ENCODE results near the gene ACOT11.

Gene ACOT11

DNA sequence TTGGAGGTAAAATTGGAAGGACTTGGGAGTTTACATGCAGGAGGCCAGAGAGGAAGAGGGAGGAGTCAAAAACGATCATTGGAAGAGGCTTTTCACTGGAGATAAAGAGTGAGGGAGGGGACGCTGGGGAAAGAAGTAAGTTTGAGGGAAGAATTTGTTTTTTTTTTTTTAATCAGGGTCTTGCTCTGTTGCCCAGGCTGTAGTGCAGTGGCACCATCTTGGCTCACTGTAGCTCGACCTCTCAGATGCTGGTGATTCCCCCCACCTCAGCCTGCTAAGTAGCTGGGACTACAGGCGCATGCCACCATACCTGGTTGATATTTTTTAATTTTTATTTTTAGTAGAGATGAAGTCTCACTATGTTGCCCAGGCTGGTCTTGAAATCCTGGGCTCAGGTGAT, 92.3 kb downstream of the ACOT11 start:
- no peak overlapping the region for H3K27ac ChIP-seq
- TF ChIP-seq, protein P1, sequence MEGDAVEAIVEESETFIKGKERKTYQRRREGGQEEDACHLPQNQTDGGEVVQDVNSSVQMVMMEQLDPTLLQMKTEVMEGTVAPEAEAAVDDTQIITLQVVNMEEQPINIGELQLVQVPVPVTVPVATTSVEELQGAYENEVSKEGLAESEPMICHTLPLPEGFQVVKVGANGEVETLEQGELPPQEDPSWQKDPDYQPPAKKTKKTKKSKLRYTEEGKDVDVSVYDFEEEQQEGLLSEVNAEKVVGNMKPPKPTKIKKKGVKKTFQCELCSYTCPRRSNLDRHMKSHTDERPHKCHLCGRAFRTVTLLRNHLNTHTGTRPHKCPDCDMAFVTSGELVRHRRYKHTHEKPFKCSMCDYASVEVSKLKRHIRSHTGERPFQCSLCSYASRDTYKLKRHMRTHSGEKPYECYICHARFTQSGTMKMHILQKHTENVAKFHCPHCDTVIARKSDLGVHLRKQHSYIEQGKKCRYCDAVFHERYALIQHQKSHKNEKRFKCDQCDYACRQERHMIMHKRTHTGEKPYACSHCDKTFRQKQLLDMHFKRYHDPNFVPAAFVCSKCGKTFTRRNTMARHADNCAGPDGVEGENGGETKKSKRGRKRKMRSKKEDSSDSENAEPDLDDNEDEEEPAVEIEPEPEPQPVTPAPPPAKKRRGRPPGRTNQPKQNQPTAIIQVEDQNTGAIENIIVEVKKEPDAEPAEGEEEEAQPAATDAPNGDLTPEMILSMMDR (conservative IDR thresholded peaks at IDR 0.05) = no peak

DNA sequence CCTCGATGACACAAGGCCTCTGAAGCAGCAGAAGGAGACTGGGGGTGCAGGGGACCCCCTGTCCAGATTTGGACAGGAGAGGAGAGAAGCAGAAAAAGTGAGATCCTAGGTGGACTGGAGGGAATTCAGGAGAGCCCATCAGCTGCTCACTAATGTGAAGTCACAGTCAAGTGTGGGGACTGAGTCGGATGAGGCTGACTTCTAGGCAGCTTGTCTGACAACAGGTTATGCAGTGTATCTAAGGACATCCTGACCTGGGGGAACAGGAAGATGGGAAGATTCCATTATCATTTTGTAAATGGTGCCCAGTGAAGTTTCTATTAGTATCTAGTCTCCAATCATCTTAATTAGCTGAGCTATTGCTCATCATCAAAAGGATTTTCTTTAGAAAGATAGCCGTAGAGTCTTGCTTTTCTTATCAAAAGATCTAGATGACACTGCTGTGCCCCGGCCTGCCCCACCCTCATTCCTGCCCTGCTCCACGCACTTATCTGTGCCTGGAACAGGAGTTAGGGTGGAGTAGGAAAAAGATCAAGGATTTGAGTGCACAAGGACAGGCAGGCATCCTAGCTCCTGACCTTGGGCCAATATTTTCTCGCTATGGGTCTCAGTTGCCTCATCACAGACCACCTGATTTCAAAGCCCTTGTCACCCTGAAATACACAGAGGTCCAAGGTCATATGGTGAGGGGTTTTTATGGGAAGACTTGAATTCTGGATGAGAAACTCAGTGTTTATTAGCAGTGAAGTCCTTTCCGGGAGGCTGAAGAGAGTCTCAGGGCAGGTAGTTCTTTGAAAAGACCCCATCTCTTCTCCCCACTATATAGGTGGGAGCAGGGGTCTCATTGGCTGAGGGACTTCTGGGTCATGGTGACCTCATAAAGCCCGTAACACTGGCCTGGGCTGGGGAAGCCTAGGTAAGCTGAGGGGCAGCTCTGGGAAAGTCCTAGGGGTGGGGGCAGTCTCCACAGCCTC, 93.1 kb downstream of the ACOT11 start, which contains the start of gene MROH7:
TSS of gene MROH7 (plus strand) at position 924 of the 974 bp plus-strand sequence. CDS start 11,141 bp downstream, outside the sequence.
- TF ChIP-seq, protein P1 (conservative IDR thresholded peaks at IDR 0.05) = no peak
- no peak within 1 kb of the TSS for H3K27ac ChIP-seq

DNA sequence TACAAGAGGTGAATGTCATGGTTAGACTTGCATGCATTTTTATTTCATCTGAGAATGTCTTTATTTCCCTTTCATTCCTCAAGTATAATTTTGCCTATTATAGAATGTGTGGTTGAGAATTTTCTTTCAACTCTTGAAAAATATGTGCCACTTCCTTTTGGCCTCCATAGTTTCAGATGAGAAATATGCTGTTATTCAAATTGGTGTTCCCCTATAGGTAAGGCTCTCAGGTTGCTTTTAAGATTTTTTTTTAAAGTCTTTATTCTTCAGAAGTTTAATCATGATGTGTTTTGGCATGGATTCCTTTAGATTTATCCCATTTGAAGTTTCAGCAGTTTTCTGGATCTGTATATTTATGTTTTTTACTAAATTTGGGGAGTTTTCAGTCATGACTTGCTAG, 95.7 kb downstream of the ACOT11 start:
- H3K27ac ChIP-seq = no peak overlapping the region
- TF ChIP-seq, protein P1 (conservative IDR thresholded peaks at IDR 0.05) = no peak

DNA sequence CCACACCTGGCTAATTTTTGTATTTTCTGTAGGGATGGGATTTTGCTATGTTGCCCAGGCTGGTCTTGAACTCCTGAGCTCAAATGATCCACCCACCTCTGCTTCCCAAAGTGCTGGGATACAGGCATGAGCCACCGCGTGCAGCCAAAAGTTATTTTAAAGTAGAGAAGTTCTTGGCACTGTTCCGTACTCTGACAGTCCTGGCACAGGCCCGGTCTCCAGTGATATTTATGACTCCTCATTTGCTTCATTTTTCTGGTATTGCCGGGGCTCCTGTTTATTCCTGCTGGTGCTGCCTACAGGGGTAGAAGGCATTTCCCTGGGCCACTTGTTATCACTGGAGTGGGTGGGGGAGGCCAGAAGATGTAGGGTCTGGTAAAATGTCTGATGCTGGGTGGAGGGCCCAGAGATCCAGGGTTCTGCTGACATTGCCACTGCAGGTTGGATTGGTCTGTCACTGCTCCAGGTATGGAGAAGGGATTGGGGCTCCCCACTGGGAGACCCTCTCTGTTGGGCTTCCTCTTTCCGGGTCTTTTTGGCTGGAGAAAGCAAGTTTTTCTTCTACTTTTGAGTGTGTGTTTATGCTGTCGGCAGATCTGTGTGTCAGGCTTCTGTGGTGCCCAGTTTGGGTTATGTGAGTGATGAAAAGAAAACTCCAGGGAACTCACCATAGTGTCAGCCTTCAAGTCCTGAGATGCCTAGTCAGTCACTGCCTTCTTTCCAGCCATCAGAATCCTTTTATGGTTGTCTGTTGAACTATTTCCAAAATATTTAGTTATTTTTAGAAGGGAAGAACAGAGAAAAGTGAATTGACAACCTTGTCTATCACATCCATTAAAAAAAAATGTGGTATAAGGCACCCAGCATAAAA, 98.0 kb downstream of the ACOT11 start:
- H3K27ac ChIP-seq = no peak overlapping the region
- TF ChIP-seq, protein P1 (conservative IDR thresholded peaks at IDR 0.05) = no peak

DNA sequence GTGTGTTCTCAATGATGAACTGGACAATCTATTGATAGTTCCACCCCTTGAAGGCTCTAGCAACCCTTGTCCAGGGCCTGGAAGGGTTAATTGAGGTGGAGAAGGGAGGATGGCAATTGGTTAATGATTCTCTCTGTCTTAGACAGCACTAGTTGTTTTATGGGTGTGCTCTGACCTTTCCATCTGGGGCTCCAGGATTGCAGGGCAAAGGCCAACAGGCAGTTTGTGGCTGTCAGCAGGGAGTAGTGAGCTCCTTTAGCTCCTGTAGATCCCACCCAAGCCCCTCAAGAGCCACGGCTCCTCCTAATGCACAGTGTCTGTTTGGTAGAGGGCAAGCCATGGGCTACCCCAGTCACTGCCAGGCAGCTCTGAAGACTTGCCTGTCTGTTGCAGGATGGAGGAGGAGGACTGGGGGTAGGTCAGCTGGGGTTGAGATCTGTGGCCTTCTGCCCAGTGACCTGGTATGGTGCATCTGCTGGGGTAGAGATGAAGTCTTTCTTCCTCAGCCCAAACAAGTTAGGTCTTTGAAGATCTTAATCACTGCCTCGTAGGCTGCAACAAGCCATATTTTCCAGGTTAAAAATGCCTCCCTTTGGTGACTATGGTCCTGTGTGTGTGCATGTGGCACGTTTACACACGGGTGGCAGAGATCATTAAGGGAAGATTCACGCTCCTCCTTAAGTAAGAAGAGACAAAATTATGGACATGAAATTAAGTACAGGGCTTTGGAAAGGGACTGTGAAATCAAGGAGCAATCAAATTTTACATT, 101.3 kb downstream of the ACOT11 start:
- TF ChIP-seq, protein P1 (conservative IDR thresholded peaks at IDR 0.05) = no peak
- no peak overlapping the region for H3K27ac ChIP-seq

DNA sequence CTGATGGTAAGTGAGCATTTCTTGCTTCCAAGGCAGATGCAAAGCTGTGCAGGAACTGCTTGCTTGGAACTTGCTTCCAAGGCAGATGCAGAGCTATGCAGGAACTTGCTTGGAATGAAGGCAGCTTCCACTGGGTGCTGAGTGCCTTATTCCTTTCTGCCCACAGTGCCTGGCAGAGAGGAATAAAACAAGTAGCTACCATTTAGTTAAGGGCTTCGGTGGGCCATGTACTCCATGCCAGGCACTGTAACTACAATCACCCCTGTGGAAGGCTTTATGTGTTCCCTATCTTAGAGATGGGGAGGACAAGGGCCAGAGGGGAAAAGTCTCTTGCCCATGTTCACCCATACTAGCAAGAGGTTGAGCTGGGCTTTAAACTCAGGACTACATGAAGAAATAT, 101.9 kb downstream of the ACOT11 start:
- TF ChIP-seq, protein P1 (conservative IDR thresholded peaks at IDR 0.05) = no peak
- no peak overlapping the region for H3K27ac ChIP-seq
